Natural killer cell (primary cell): ENCODE results near the gene B3GNT4. TPM values are rescaled to one million over a fixed set of nuclear protein-coding genes. Genes with fewer than 3 reads are reported as not detected.
"Not testable (repeated sequence)": the region's sequence is repeated elsewhere in the genome, so short reads cannot be mapped to it uniquely, and the experiment has no call there.

ENCODE experiments used
- ATAC-seq, 3 donors: fragments of 150-1000 bp in 2 of 3; fragments of 200-7000 bp in 1 of 3; cut with Tn5 transposase; 1 replicate in 1 of 3; 2 replicates in 2 of 3; pipeline ENCODE4 v1.10.0; 2021; ENCODE audit warnings: mild to moderate bottlenecking in 2 of 3, moderate library complexity in 2 of 3
- DNase-seq, 2 donors: peaks; one replicate each; pipeline versions ENCODE4 v3.0.0 to v3.0.0-alpha.2; 2013 to 2021; ENCODE audit warnings: mixed read lengths in 1 of 2
- H3K27ac ChIP-seq: one replicate; pipeline ENCODE4 v1.5.1; 2013; ENCODE audit warnings: mild to moderate bottlenecking, low read length
- H3K27me3 ChIP-seq: one replicate; pipeline ENCODE4 v1.6.1; 2013; ENCODE audit warnings: low read length; ENCODE audit not compliant: control insufficient read depth, insufficient read depth
- H3K36me3 ChIP-seq: one replicate; pipeline ENCODE4 v1.6.1; 2013; ENCODE audit warnings: low read length; ENCODE audit not compliant: control insufficient read depth, insufficient read depth
- H3K4me1 ChIP-seq: one replicate; pipeline ENCODE4 v1.6.1; 2013; ENCODE audit warnings: low read length; ENCODE audit not compliant: control insufficient read depth, insufficient read depth
- H3K4me3 ChIP-seq: one replicate; pipeline ENCODE4 v1.5.1; 2013; ENCODE audit warnings: low read length
- H3K9me3 ChIP-seq: one replicate; pipeline ENCODE4 v1.6.1; 2013; ENCODE audit warnings: low read length; ENCODE audit not compliant: control insufficient read depth, insufficient read depth
- H3K27ac Mint-ChIP-seq, 2 donors: one replicate each; pipeline ENCODE4 v1.8.0; 2022; ENCODE audit warnings: mild to moderate bottlenecking in 2 of 2, mixed read lengths in 2 of 2, moderate library complexity in 1 of 2
- H3K27me3 Mint-ChIP-seq, 2 donors: one replicate each; pipeline ENCODE4 v1.8.0; 2022; ENCODE audit warnings: low read depth in 2 of 2, mixed read lengths in 2 of 2
- H3K36me3 Mint-ChIP-seq: one replicate; pipeline ENCODE4 v1.8.0; 2022; ENCODE audit warnings: mixed read lengths
- H3K4me1 Mint-ChIP-seq, 2 donors: one replicate each; pipeline ENCODE4 v1.8.0; 2022; ENCODE audit warnings: mixed read lengths in 2 of 2
- H3K4me3 Mint-ChIP-seq: one replicate; pipeline ENCODE4 v1.8.0; 2022; ENCODE audit warnings: mild to moderate bottlenecking, moderate library complexity, mixed read lengths
- H3K9me3 Mint-ChIP-seq, 2 donors: one replicate each; pipeline ENCODE4 v1.8.0; 2022; ENCODE audit warnings: mixed read lengths in 2 of 2
- CTCF ChIP-seq: fragments of 200-600 bp; IDR thresholded peaks from one replicate; pipeline ENCODE4 v1.8.0; 2022; ENCODE audit warnings: antibody characterized with exemption
- WGBS: methylation state at CpG from one replicate; pipeline ENCODE4 v1.1.7; 2013; ENCODE audit warnings: missing lambda C conversion rate; ENCODE audit not compliant: insufficient coverage; 5-methylcytosine and 5-hydroxymethylcytosine counted together
- intact Hi-C: fragments of 100-400 bp; cut with micrococcal nuclease; formaldehyde crosslinking; loops from one replicate; pipeline ENCODE4 v1.14.2; 2022
- total RNA-seq, 4 donors: library from RNA; stranded (reverse); fragments of 120-200 nt in 1 of 4; gene quantifications; one replicate each; pipeline versions ENCODE4 v1.2.3 to v1.2.4, GENCODE V29; 2013 to 2022

B3GNT4 gene
- total RNA-seq, 3 donors from 2014 or later (not counting 1 experiment from before 2014, with no cell fraction given), result 0.25 to 0.68 (median 0.34) TPM

- Histone ChIP-seq H3K27ac (no peak overlapping the region), H3K9me3 (no peaks in the 10 kb centered on the region), H3K27me3 (no peaks in the 10 kb centered on the region), H3K36me3 (peaks cover 36% of the 10 kb centered on the region), H3K4me1 (no peaks in the 10 kb centered on the region), H3K4me3 (no peak overlapping the region)
- H3K27me3 Mint-ChIP-seq, result no peaks in the 10 kb centered on the region
- ATAC-seq (no peak), DNase-seq (no peak)
- peaks cover 0 to 6% of the 10 kb centered on the region in 2 donors for H3K4me1 Mint-ChIP-seq
- no peak overlapping the region for H3K4me3 Mint-ChIP-seq
- no peak for TF ChIP-seq CTCF
- intact Hi-C loops, result no loop called here
- H3K9me3 Mint-ChIP-seq, result no peaks in the 10 kb centered on the region
- H3K27ac Mint-ChIP-seq, result no peak overlapping the region
- WGBS, result 100% methylated on average over 1 of the region's 1 CpG
- H3K36me3 Mint-ChIP-seq, result peaks cover 13% of the 10 kb centered on the region
Observed at GRCh38 chr12:122245553-122245952, 42.0 kb downstream of the B3GNT4 start.

GRCh38 chr12:122250047-122250446, 46.5 kb downstream of the B3GNT4 start:
- H3K4me3 ChIP-seq, result no peak overlapping the region
- TF ChIP-seq CTCF, result no peak
- WGBS, result over 99% methylated on average over 6 of the region's 6 CpGs
- no peaks in the 10 kb centered on the region for H3K27me3 ChIP-seq
- intact Hi-C loops, result no loop called here
- peaks cover 0 to 5% of the 10 kb centered on the region in 2 donors for H3K4me1 Mint-ChIP-seq
- no peaks in the 10 kb centered on the region for H3K4me1 ChIP-seq
- peaks cover 13% of the 10 kb centered on the region for H3K36me3 Mint-ChIP-seq
- no peak overlapping the region for H3K27ac Mint-ChIP-seq
- H3K4me3 Mint-ChIP-seq, result no peak overlapping the region
- H3K27ac ChIP-seq, result no peak overlapping the region
- no peaks in the 10 kb centered on the region for H3K27me3 Mint-ChIP-seq
- DNase-seq (no peak), ATAC-seq (no peak)
- no peaks in the 10 kb centered on the region for H3K9me3 ChIP-seq
- no peaks in the 10 kb centered on the region for H3K9me3 Mint-ChIP-seq
- H3K36me3 ChIP-seq, result peaks cover 49% of the 10 kb centered on the region

- 92% methylated on average over 8 of the region's 8 CpGs for WGBS
- H3K27me3 ChIP-seq, result no peaks in the 10 kb centered on the region
- peaks cover 0 to 5% of the 10 kb centered on the region in 2 donors for H3K4me1 Mint-ChIP-seq
- no peak overlapping the region for H3K27ac ChIP-seq
- TF ChIP-seq CTCF, result no peak
- no peak overlapping the region for H3K4me3 ChIP-seq
- H3K9me3 ChIP-seq, result no peaks in the 10 kb centered on the region
- no peaks in the 10 kb centered on the region for H3K27me3 Mint-ChIP-seq
- peaks cover 49% of the 10 kb centered on the region for H3K36me3 ChIP-seq
- H3K27ac Mint-ChIP-seq, result no peak overlapping the region
- H3K9me3 Mint-ChIP-seq, result no peaks in the 10 kb centered on the region
- DNase-seq (no peak), ATAC-seq (no peak)
- no peaks in the 10 kb centered on the region for H3K4me1 ChIP-seq
- H3K4me3 Mint-ChIP-seq, result no peak overlapping the region
- H3K36me3 Mint-ChIP-seq, result peaks cover 13% of the 10 kb centered on the region
- intact Hi-C loops, result no loop called here
Observed at GRCh38 chr12:122250536-122250935, 47.0 kb downstream of the B3GNT4 start.

- not testable (repeated sequence) for ATAC-seq, H3K36me3 Mint-ChIP-seq
- whole genome bisulfite sequencing, result 98% methylated on average over 4 of the region's 4 CpGs
Observed at GRCh38 chr12:122258462-122258861, 55.0 kb downstream of the B3GNT4 start.

More at GRCh38 chr12:122258462-122258861, 55.0 kb downstream of the B3GNT4 start:
- H3K4me1 Mint-ChIP-seq, H3K4me3 ChIP-seq, DNase-seq, H3K27me3 Mint-ChIP-seq, H3K27ac Mint-ChIP-seq, intact Hi-C loops, H3K9me3 ChIP-seq, H3K27ac ChIP-seq, H3K27me3 ChIP-seq, H3K4me1 ChIP-seq, H3K4me3 Mint-ChIP-seq, H3K9me3 Mint-ChIP-seq: not testable (repeated sequence)
- H3K36me3 ChIP-seq, result peaks cover 57% of the 10 kb centered on the region

Other genes with a start within 250 kb of the B3GNT4 start
- gene BCL7A, start 181.8 kb upstream of the B3GNT4 start, total RNA-seq, result 1 to 10 TPM in 1 of 3 donors, under 1 TPM in 2; 0.85 to 1.1 (median 0.96) TPM
- 10 to 100 TPM; 83.8 to 92.4 (median 86.1) TPM for gene MLXIP, start 125.0 kb upstream of the B3GNT4 start, total RNA-seq
- not detected for gene IL31, start 29.5 kb upstream of the B3GNT4 start, total RNA-seq
- 10 to 100 TPM in 1 of 3 donors, 1 to 10 TPM in 2; 5.0 to 18.5 (median 8.5) TPM for gene LRRC43, start 20.6 kb upstream of the B3GNT4 start, total RNA-seq
- 100 to 1,000 TPM in 2 of 3 donors, 10 to 100 TPM in 1; 84.8 to 102 (median 101) TPM for gene DIABLO, start 22.3 kb downstream of the B3GNT4 start, total RNA-seq
- gene VPS33A, start 62.8 kb downstream of the B3GNT4 start, total RNA-seq, result 10 to 100 TPM; 19.2 to 26.3 (median 24.1) TPM
- 10 to 100 TPM; 67.1 to 88.5 (median 69.1) TPM for gene CLIP1, start 219.0 kb downstream of the B3GNT4 start, total RNA-seq